Hepatocyte (in vitro differentiated cells): ENCODE results near the gene RANBP17.

ENCODE experiments used
- CTCF ChIP-seq: fragments of 200-600 bp; sonication (generic); IDR thresholded peaks from 2 replicates; pipeline ENCODE4 v1.5.1; 2016; ENCODE audit warnings: antibody characterized with exemption, mild to moderate bottlenecking; ENCODE audit not compliant: poor library complexity
- EZH2 ChIP-seq: fragments of 200-600 bp; sonication (generic); IDR thresholded peaks from 2 replicates; pipeline ENCODE4 v1.6.1; 2016; ENCODE audit warnings: antibody characterized with exemption, mild to moderate bottlenecking, borderline replicate concordance
- EZH2phosphoT487 ChIP-seq: fragments of 200-600 bp; sonication (generic); IDR thresholded peaks from one replicate; pipeline ENCODE4 v1.6.1; 2018; ENCODE audit warnings: antibody characterized with exemption, mild to moderate bottlenecking, low read depth, moderate library complexity; ENCODE audit not compliant: unreplicated experiment, severe bottlenecking

- TF ChIP-seq CTCF (no peak), EZH2 (no peak), EZH2phosphoT487 (no peak)
Measured at GRCh38 chr5:170836226-170836625, 25.6 kb upstream of the RANBP17 start.
